Liver (tissue), 9 donors: Measurements from ENCODE around the gene CABYR. TPM values are rescaled to one million over a fixed set of nuclear protein-coding genes. Genes with fewer than 3 reads are reported as not detected.
"Not testable (repeated sequence)": the region's sequence is repeated elsewhere in the genome, so short reads cannot be mapped to it uniquely, and the experiment has no call there.

Experiments used
- DNase-seq: peaks from one replicate; pipeline ENCODE4 v3.0.0-alpha.2; 2017; ENCODE audit warnings: low spot score
- H3K27ac ChIP-seq, 2 donors: one replicate each; pipeline ENCODE4 v1.7.0; 2013; ENCODE audit warnings: inconsistent platforms in 2 of 2, low read length in 2 of 2, control low read depth in 1 of 2, low read depth in 1 of 2, mild to moderate bottlenecking in 1 of 2
- H3K27me3 ChIP-seq, 4 donors: one replicate each; pipeline versions ENCODE4 v1.6.1 to v1.7.0; 2013; ENCODE audit warnings: low read length in 3 of 4, inconsistent platforms in 1 of 4, mild to moderate bottlenecking in 1 of 4, moderate library complexity in 1 of 4; ENCODE audit not compliant: control insufficient read depth in 4 of 4, insufficient read depth in 4 of 4
- H3K36me3 ChIP-seq, 4 donors: one replicate each; pipeline versions ENCODE4 v1.6.1 to v1.7.0; 2013; ENCODE audit warnings: low read length in 3 of 4, mild to moderate bottlenecking in 3 of 4, low read depth in 1 of 4, moderate library complexity in 1 of 4; ENCODE audit not compliant: control insufficient read depth in 4 of 4, insufficient read depth in 3 of 4
- H3K4me1 ChIP-seq, 4 donors: one replicate each; pipeline versions ENCODE4 v1.6.1 to v1.7.0; 2013; ENCODE audit warnings: low read length in 3 of 4, mild to moderate bottlenecking in 3 of 4, moderate library complexity in 1 of 4; ENCODE audit not compliant: control insufficient read depth in 4 of 4, insufficient read depth in 4 of 4
- H3K4me3 ChIP-seq, 3 donors: one replicate each; pipeline versions ENCODE4 v1.6.1 to v1.7.0; 2013; ENCODE audit warnings: low read length in 3 of 3, control low read depth in 1 of 3, low read depth in 1 of 3, mild to moderate bottlenecking in 1 of 3
- H3K9ac ChIP-seq, 2 donors: one replicate each; pipeline ENCODE4 v1.7.0; 2013; ENCODE audit warnings: low read length in 2 of 2, mild to moderate bottlenecking in 2 of 2, moderate library complexity in 2 of 2, control low read depth in 1 of 2, low read depth in 1 of 2
- H3K9me3 ChIP-seq, 4 donors: one replicate each; pipeline versions ENCODE4 v1.6.1 to v1.7.0; 2013; ENCODE audit warnings: low read length in 3 of 4; ENCODE audit not compliant: control insufficient read depth in 4 of 4
- ATF3 ChIP-seq: IDR thresholded peaks from 2 replicates; pipeline ENCODE4 v1.6.1; 2016; ENCODE audit warnings: antibody characterized with exemption
- CTCF ChIP-seq: fragments of 150-350 bp; IDR thresholded peaks from 2 replicates; pipeline ENCODE4 v1.5.1; 2017; ENCODE audit warnings: improper control_type of control experiment, low read depth, low read length; ENCODE audit not compliant: missing input control
- EGR1 ChIP-seq, 2 donors: IDR thresholded peaks; 2 replicates each; pipeline ENCODE4 v1.6.1; 2016 to 2018; ENCODE audit warnings: antibody characterized with exemption in 2 of 2, low read depth in 2 of 2
- FOXA1 ChIP-seq: IDR thresholded peaks from 2 replicates; pipeline ENCODE4 v1.6.1; 2016; ENCODE audit warnings: antibody characterized with exemption
- FOXA2 ChIP-seq: IDR thresholded peaks from 2 replicates; pipeline ENCODE4 v1.6.1; 2016; ENCODE audit warnings: antibody characterized with exemption
- GABPA ChIP-seq, 2 donors: IDR thresholded peaks in 1 of 2; conservative IDR thresholded peaks in 1 of 2; 2 replicates each; pipeline ENCODE4 v1.6.1; 2016; ENCODE audit warnings: antibody characterized with exemption in 2 of 2, mild to moderate bottlenecking in 1 of 2, moderate library complexity in 1 of 2
- HNF4A ChIP-seq, 2 donors: conservative IDR thresholded peaks; 2 replicates each; pipeline ENCODE4 v1.6.1; 2016; ENCODE audit warnings: antibody characterized with exemption in 2 of 2, mild to moderate bottlenecking in 2 of 2
- HNF4G ChIP-seq: IDR thresholded peaks from 2 replicates; pipeline ENCODE4 v1.6.1; 2016; ENCODE audit warnings: antibody characterized with exemption
- JUND ChIP-seq, 2 donors: IDR thresholded peaks; 2 replicates each; pipeline ENCODE4 v1.6.1; 2016; ENCODE audit warnings: antibody characterized with exemption in 2 of 2
- MAX ChIP-seq: IDR thresholded peaks from 2 replicates; pipeline ENCODE4 v1.6.1; 2016; ENCODE audit warnings: antibody characterized with exemption
- NR2F2 ChIP-seq: IDR thresholded peaks from 2 replicates; pipeline ENCODE4 v1.6.1; 2016; ENCODE audit warnings: antibody characterized with exemption
- RAD21 ChIP-seq, 2 donors: IDR thresholded peaks; 2 replicates each; pipeline ENCODE4 v1.6.1; 2016; ENCODE audit warnings: antibody characterized with exemption in 2 of 2, mild to moderate bottlenecking in 2 of 2
- REST ChIP-seq: IDR thresholded peaks from 2 replicates; pipeline ENCODE4 v1.6.1; 2016; ENCODE audit warnings: antibody characterized with exemption, mild to moderate bottlenecking
- RXRA ChIP-seq, 2 donors: IDR thresholded peaks; 2 replicates each; pipeline ENCODE4 v1.6.1; 2017 to 2018; ENCODE audit warnings: antibody characterized with exemption in 2 of 2, mild to moderate bottlenecking in 1 of 2
- SP1 ChIP-seq: IDR thresholded peaks from 2 replicates; pipeline ENCODE4 v1.6.1; 2018; ENCODE audit warnings: antibody characterized with exemption, mild to moderate bottlenecking
- TAF1 ChIP-seq: conservative IDR thresholded peaks from 2 replicates; pipeline ENCODE4 v1.6.1; 2016; ENCODE audit warnings: antibody characterized with exemption, mild to moderate bottlenecking
- YY1 ChIP-seq: IDR thresholded peaks from 2 replicates; pipeline ENCODE4 v1.6.1; 2016; ENCODE audit warnings: antibody characterized with exemption, mild to moderate bottlenecking
- ZBTB33 ChIP-seq: IDR thresholded peaks from 2 replicates; pipeline ENCODE4 v1.6.1; 2016; ENCODE audit warnings: antibody characterized with exemption
- WGBS: extraction: QIAGEN DNeasy Blood & Tissue Kit; methylation state at CpG from one replicate; pipeline ENCODE4 v1.1.7; 2013; 5-methylcytosine and 5-hydroxymethylcytosine counted together
- polyA plus RNA-seq, 2 donors: library from polyadenylated mRNA; stranded (reverse) in 1 of 2; unstranded in 1 of 2; fragments of 200-250 nt in 1 of 2; fragments of >200 nt in 1 of 2; fragmentation: Nextera tagmentation in 1 of 2; extraction: Ambion mirVana in 1 of 2; gene quantifications; one replicate each; pipeline versions ENCODE4 v1.2.1 to v1.2.3, GENCODE V29; 2013 to 2015
- total RNA-seq, 2 donors: library from RNA; depleted of rRNA; stranded (reverse); fragments of >200 nt; gene quantifications; one replicate each; pipeline ENCODE4 v1.2.3, GENCODE V29; 2014
- donor health status: healthy.
- donor health status: healthy.
- donor health status: healthy.
- donor health status: healthy.
- donor health status: healthy.

CABYR gene
- total and polyA plus RNA-seq, 4 donors = 0.19 to 0.67 (median 0.32) TPM

GRCh38 chr18:24142376-24142775 lies 3.5 kb downstream of the CABYR start:
- no peak for TF ChIP-seq RAD21 (IDR thresholded peaks at IDR 0.05)
- TF ChIP-seq RXRA (IDR thresholded peaks at IDR 0.05) = no peak
- TF ChIP-seq NR2F2 = no peak
- TF ChIP-seq ZBTB33 = no peak
- TF ChIP-seq ATF3 = no peak
- no peak for TF ChIP-seq EGR1 (IDR thresholded peaks at IDR 0.05; ENCODE audit: low read depth in 2 of 2)
- no peak for TF ChIP-seq MAX
- TF ChIP-seq FOXA2 = no peak
- Histone ChIP-seq H3K9me3 (no peaks in the 10 kb centered on the region), H3K36me3 (no peaks in the 10 kb centered on the region), H3K27ac (no peak overlapping the region), H3K4me3 (no peak overlapping the region), H3K9ac (no peak overlapping the region), H3K4me1 (peaks cover 0 to 13% (median 10%) of the 10 kb centered on the region in 4 donors), H3K27me3 (no peaks in the 10 kb centered on the region)
- no peak for DNase-seq

GRCh38 chr18:24149591-24149990 lies 10.7 kb downstream of the CABYR start:
- not testable (repeated sequence) for H3K9me3 ChIP-seq, H3K27me3 ChIP-seq, H3K4me3 ChIP-seq, H3K36me3 ChIP-seq, H3K9ac ChIP-seq, DNase-seq, H3K27ac ChIP-seq, H3K4me1 ChIP-seq
- 96% methylated on average over 28 of the region's 28 CpGs for WGBS

- no peak overlapping the region for H3K27ac ChIP-seq
- DNase-seq = no peak
- H3K9me3 ChIP-seq = no peaks in the 10 kb centered on the region
- TF ChIP-seq TAF1 = no peak
- no peak for TF ChIP-seq GABPA (IDR thresholded peaks at IDR 0.05 in 1 of 2, conservative IDR thresholded peaks at IDR 0.05 in 1 of 2)
- no peak for TF ChIP-seq EGR1 (IDR thresholded peaks at IDR 0.05; ENCODE audit: low read depth in 2 of 2)
- no peak for TF ChIP-seq RXRA (IDR thresholded peaks at IDR 0.05)
- TF ChIP-seq ZBTB33 = no peak
- no peak for TF ChIP-seq SP1
- TF ChIP-seq FOXA2 = no peak
- TF ChIP-seq ATF3 = no peak
- TF ChIP-seq CTCF = no peak
- no peak for TF ChIP-seq REST
- TF ChIP-seq HNF4G = no peak
- no peak for TF ChIP-seq YY1
- no peak for TF ChIP-seq MAX
- TF ChIP-seq RAD21 (IDR thresholded peaks at IDR 0.05) = no peak
- TF ChIP-seq FOXA1 = no peak
- no peak for TF ChIP-seq NR2F2
- no peak for TF ChIP-seq HNF4A (conservative IDR thresholded peaks at IDR 0.05)
- TF ChIP-seq JUND (IDR thresholded peaks at IDR 0.05) = no peak
- no peak overlapping the region for H3K4me3 ChIP-seq
- no peak overlapping the region for H3K9ac ChIP-seq
- H3K36me3 ChIP-seq = peaks cover 0 to 2% (median 0%) of the 10 kb centered on the region in 4 donors
- WGBS = 96% methylated on average over 3 of the region's 3 CpGs
- no peaks in the 10 kb centered on the region for H3K4me1 ChIP-seq
- H3K27me3 ChIP-seq = no peaks in the 10 kb centered on the region
Measured at GRCh38 chr18:24153397-24153796, 14.5 kb downstream of the CABYR start.
